Stomach (tissue), 4 donors: ENCODE results near the gene OSTF1.

Source experiments
- CTCF ChIP-seq, 7 experiments: fragments of 450-650 bp in 4 of 7; fragments of 200-600 bp in 3 of 7; sonication (generic) in 3 of 7; IDR thresholded peaks; one replicate each; pipeline ENCODE4 v1.5.1; 2016 to 2019; ENCODE audit warnings: antibody characterized with exemption in 7 of 7, control low read depth in 2 of 7, mild to moderate bottlenecking in 1 of 7
- EP300 ChIP-seq: sonication (generic); formaldehyde crosslinking; IDR thresholded peaks from one replicate; pipeline ENCODE4 v1.6.1; 2017; ENCODE audit warnings: antibody characterized with exemption
- POLR2A ChIP-seq, 4 donors: fragments of 450-650 bp; IDR thresholded peaks; one replicate each; pipeline ENCODE4 v1.6.1; 2016; ENCODE audit warnings: antibody characterized with exemption in 4 of 4, control low read depth in 2 of 4, mild to moderate bottlenecking in 1 of 4, moderate library complexity in 1 of 4
- POLR2AphosphoS5 ChIP-seq, 3 donors: sonication (generic); formaldehyde crosslinking; IDR thresholded peaks; one replicate each; pipeline ENCODE4 v1.6.1; 2016; ENCODE audit warnings: antibody characterized with exemption in 3 of 3

- TF ChIP-seq CTCF (IDR thresholded peaks at IDR 0.05) (no peak), EP300 (no peak), POLR2A (IDR thresholded peaks at IDR 0.05) (no peak), POLR2AphosphoS5 (IDR thresholded peaks at IDR 0.05) (no peak)
Observed at GRCh38 chr9:75089373-75089766, 1.1 kb downstream of the OSTF1 start.
